ENCODE data around the gene HAGHL.

The HAGHL gene

GRCh38 chr16:726438-727290 lies at the start of gene HAGHL, which contains the start of gene CCDC78:
TSS of gene HAGHL (plus strand) at chr16:727106. CDS start at chr16:727510, 404 bp downstream.
TSS of gene CCDC78 (minus strand) at chr16:726443. CDS start at chr16:726367, 76 bp downstream.
- Histone ChIP-seq H3K27me3 (ENCODE audit: control insufficient read depth, insufficient read depth, low read length) (no peaks in the 10 kb centered on the region; the same call in 1 of the 2 replicates), H3K4me1 (ENCODE audit: control insufficient read depth, insufficient read depth, low read length) (peaks cover 3% of the 10 kb centered on the region; the same call in 1 of the 2 replicates), H3K9ac (ENCODE audit: low read depth, low read length) (no peak within 1 kb of the TSS; the same call in 1 of the 2 replicates), H3K36me3 (ENCODE audit: control insufficient read depth, insufficient read depth, low read length) (peaks cover 10% of the 10 kb centered on the region; the same call in 1 of the 2 replicates), H3K4me3 (ENCODE audit: low read depth, low read length) (peak within 1 kb of the TSS; percentile 66), H3K27ac (ENCODE audit: low read depth, low read length) (peak within 1 kb of the TSS; percentile 42), H3K9me3 (ENCODE audit: control insufficient read depth, insufficient read depth, low read length) (no peaks in the 10 kb centered on the region)

GRCh38 chr16:677316-678190 lies 49.4 kb upstream of the HAGHL start:
- Histone ChIP-seq H3K9ac (ENCODE audit: low read depth, low read length) (no peak overlapping the region), H3K27me3 (ENCODE audit: control insufficient read depth, insufficient read depth, low read length) (no peaks in the 10 kb centered on the region), H3K4me3 (ENCODE audit: low read depth, low read length) (peak overlapping the region; percentile 1; the same call in 1 of the 2 replicates), H3K27ac (ENCODE audit: low read depth, low read length) (no peak overlapping the region), H3K36me3 (ENCODE audit: control insufficient read depth, insufficient read depth, low read length) (peaks cover 31% of the 10 kb centered on the region), H3K9me3 (ENCODE audit: control insufficient read depth, insufficient read depth, low read length) (no peaks in the 10 kb centered on the region), H3K4me1 (ENCODE audit: control insufficient read depth, insufficient read depth, low read length) (peaks cover 34% of the 10 kb centered on the region)

DNA sequence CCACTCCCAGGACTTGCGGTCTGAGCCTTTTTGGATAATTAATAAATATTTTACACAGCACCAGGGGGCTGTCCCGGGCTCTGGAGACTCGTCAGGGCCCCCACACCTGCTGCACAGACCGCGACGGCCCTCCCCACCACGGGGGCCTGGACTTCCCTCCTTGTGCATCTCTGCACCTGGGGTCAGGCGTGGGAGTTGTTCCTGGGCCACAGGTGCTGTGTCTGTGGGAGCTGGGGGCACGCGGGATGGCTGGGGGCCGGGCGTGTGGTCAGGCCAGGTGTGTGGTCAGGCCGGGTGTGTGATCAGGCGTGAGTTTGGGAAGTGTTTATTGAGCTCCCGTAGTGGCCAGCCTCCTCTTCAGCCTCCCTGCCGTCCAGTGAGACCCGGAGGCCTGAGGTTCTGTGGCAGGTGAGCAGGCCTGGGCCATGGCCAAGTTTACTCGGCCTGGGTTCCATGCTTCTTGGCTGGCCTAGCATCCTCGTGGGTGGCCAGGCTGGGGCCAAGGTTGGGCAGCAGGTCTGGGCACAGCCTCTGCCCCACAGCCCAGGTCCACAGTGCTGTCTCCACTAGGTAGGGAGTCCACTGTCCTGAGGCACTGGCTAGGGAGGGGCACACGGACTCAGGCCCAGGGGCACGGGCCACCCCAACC lies 48.6 kb upstream of the HAGHL start:
- Histone ChIP-seq H3K36me3 (ENCODE audit: control insufficient read depth, insufficient read depth, low read length) (peaks cover 31% of the 10 kb centered on the region), H3K27ac (ENCODE audit: low read depth, low read length) (no peak overlapping the region), H3K9ac (ENCODE audit: low read depth, low read length) (no peak overlapping the region), H3K4me1 (ENCODE audit: control insufficient read depth, insufficient read depth, low read length) (peaks cover 39% of the 10 kb centered on the region), H3K4me3 (ENCODE audit: low read depth, low read length) (no peak overlapping the region), H3K27me3 (ENCODE audit: control insufficient read depth, insufficient read depth, low read length) (no peaks in the 10 kb centered on the region), H3K9me3 (ENCODE audit: control insufficient read depth, insufficient read depth, low read length) (no peaks in the 10 kb centered on the region)

GRCh38 chr16:678858-679813 lies 47.8 kb upstream of the HAGHL start:
- Histone ChIP-seq H3K27ac (ENCODE audit: low read depth, low read length) (peak overlapping the region; percentile 66), H3K4me1 (ENCODE audit: control insufficient read depth, insufficient read depth, low read length) (peaks cover 40% of the 10 kb centered on the region), H3K27me3 (ENCODE audit: control insufficient read depth, insufficient read depth, low read length) (no peaks in the 10 kb centered on the region), H3K36me3 (ENCODE audit: control insufficient read depth, insufficient read depth, low read length) (peaks cover 25% of the 10 kb centered on the region), H3K4me3 (ENCODE audit: low read depth, low read length) (peak overlapping the region; percentile 69), H3K9ac (ENCODE audit: low read depth, low read length) (no peak overlapping the region), H3K9me3 (ENCODE audit: control insufficient read depth, insufficient read depth, low read length) (no peaks in the 10 kb centered on the region)

- H3K9ac ChIP-seq (ENCODE audit: low read depth, low read length) = peak within 1 kb of the TSS; percentile 70; the same call in 1 of the 2 replicates
- peak within 1 kb of the TSS; percentile 86 for H3K4me3 ChIP-seq (ENCODE audit: low read depth, low read length)
- H3K9me3 ChIP-seq (ENCODE audit: control insufficient read depth, insufficient read depth, low read length) = no peaks in the 10 kb centered on the region
- H3K27ac ChIP-seq (ENCODE audit: low read depth, low read length) = peak within 1 kb of the TSS; percentile 89
- peaks cover 33% of the 10 kb centered on the region for H3K4me1 ChIP-seq (ENCODE audit: control insufficient read depth, insufficient read depth, low read length)
- peaks cover 23% of the 10 kb centered on the region for H3K36me3 ChIP-seq (ENCODE audit: control insufficient read depth, insufficient read depth, low read length)
- no peaks in the 10 kb centered on the region for H3K27me3 ChIP-seq (ENCODE audit: control insufficient read depth, insufficient read depth, low read length)
These were observed 46.9 kb upstream of the HAGHL start, which contains the start of gene STUB1 for GRCh38 chr16:679814-680624. TSS of gene STUB1 (plus strand) at chr16:680410. CDS start at chr16:680526, 116 bp downstream.

DNA sequence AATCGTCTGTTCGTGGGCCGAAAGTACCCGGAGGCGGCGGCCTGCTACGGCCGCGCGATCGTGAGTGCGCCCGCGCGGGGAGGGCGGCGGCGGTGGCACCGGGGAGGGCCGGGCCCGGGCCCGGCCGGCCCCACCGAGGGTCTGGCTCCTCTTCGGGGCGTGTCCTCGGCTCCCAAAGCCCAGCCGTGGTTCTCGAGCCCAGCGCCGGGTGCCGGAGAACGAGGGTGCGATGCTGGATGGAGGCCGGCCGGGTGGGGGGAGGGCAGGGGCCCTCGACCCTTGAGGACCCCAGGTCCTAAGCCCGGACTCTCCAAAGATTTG lies 46.3 kb upstream of the HAGHL start:
- peaks cover 28% of the 10 kb centered on the region for H3K36me3 ChIP-seq (ENCODE audit: control insufficient read depth, insufficient read depth, low read length)
- H3K9ac ChIP-seq (ENCODE audit: low read depth, low read length) = peak overlapping the region; percentile 70; the same call in 1 of the 2 replicates
- H3K4me3 ChIP-seq (ENCODE audit: low read depth, low read length) = peak overlapping the region; percentile 86
- no peaks in the 10 kb centered on the region for H3K9me3 ChIP-seq (ENCODE audit: control insufficient read depth, insufficient read depth, low read length)
- H3K27me3 ChIP-seq (ENCODE audit: control insufficient read depth, insufficient read depth, low read length) = no peaks in the 10 kb centered on the region
- H3K27ac ChIP-seq (ENCODE audit: low read depth, low read length) = peak overlapping the region; percentile 89
- H3K4me1 ChIP-seq (ENCODE audit: control insufficient read depth, insufficient read depth, low read length) = peaks cover 33% of the 10 kb centered on the region

- peak overlapping the region; percentile 89 for H3K27ac ChIP-seq (ENCODE audit: low read depth, low read length)
- H3K9me3 ChIP-seq (ENCODE audit: control insufficient read depth, insufficient read depth, low read length) = no peaks in the 10 kb centered on the region
- no peaks in the 10 kb centered on the region for H3K27me3 ChIP-seq (ENCODE audit: control insufficient read depth, insufficient read depth, low read length)
- peak overlapping the region; percentile 86 for H3K4me3 ChIP-seq (ENCODE audit: low read depth, low read length)
- peaks cover 30% of the 10 kb centered on the region for H3K36me3 ChIP-seq (ENCODE audit: control insufficient read depth, insufficient read depth, low read length)
- peaks cover 33% of the 10 kb centered on the region for H3K4me1 ChIP-seq (ENCODE audit: control insufficient read depth, insufficient read depth, low read length)
- H3K9ac ChIP-seq (ENCODE audit: low read depth, low read length) = peak overlapping the region; percentile 70; the same call in 1 of the 2 replicates
These were observed 45.8 kb upstream of the HAGHL start for GRCh38 chr16:680967-681745.

- no peaks in the 10 kb centered on the region for H3K9me3 ChIP-seq (ENCODE audit: control insufficient read depth, insufficient read depth, low read length)
- H3K27ac ChIP-seq (ENCODE audit: low read depth, low read length) = no peak overlapping the region
- H3K27me3 ChIP-seq (ENCODE audit: control insufficient read depth, insufficient read depth, low read length) = no peaks in the 10 kb centered on the region
- peak overlapping the region; percentile 86; the same call in 1 of the 2 replicates for H3K4me3 ChIP-seq (ENCODE audit: low read depth, low read length)
- no peak overlapping the region for H3K9ac ChIP-seq (ENCODE audit: low read depth, low read length)
- H3K36me3 ChIP-seq (ENCODE audit: control insufficient read depth, insufficient read depth, low read length) = peaks cover 37% of the 10 kb centered on the region
- peaks cover 28% of the 10 kb centered on the region for H3K4me1 ChIP-seq (ENCODE audit: control insufficient read depth, insufficient read depth, low read length)
These were observed 45.0 kb upstream of the HAGHL start for GRCh38 chr16:681746-682427.

Data from HUES48 (cell line).